SH-SY5Y (cell line): Measurements from ENCODE around the gene GNG14.

Experiments used
- GATA2 ChIP-seq: IDR thresholded peaks from 2 replicates; pipeline ENCODE4 v1.6.1; 2011; ENCODE audit warnings: mild to moderate bottlenecking, low read depth, low read length
- GATA3 ChIP-seq: IDR thresholded peaks from 2 replicates; pipeline ENCODE4 v1.6.1; 2011; ENCODE audit warnings: low read depth, mild to moderate bottlenecking, low read length, moderate library complexity

The GNG14 gene

DNA sequence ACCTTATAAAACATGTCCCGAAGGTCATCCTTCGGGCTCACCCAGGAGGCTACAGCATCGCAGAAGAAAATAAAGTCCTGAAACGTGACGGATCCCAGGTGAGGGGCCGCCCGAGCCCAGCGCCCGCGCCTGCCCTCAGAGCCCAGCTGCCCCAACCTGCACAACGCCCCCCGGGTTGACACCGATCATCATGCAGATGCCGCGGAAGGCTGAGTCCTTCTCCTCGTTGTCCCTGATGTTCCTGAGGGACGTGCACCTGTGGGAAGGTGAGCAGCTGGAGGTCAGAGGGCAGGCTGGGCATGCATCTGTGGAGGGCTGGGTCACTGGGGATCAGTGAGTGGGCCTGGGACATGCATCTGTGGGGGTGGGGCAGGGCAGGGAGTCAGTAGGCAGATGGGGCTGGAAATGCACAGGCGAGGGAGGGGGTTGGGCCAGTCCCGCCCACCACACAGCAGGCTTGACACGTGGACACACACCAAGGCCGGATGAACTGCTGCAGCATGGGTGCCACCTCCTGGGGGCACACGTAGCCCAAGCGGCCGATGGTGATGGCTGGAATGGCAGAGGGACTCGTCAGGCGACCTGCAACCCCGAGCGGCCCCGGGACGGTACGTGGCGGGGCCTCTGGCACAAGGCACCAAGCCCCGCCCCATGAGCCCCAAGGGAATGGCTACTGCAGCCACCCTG, 13.9 kb downstream of the GNG14 start:
- no peak for TF ChIP-seq GATA2
- TF ChIP-seq GATA3, result no peak

DNA sequence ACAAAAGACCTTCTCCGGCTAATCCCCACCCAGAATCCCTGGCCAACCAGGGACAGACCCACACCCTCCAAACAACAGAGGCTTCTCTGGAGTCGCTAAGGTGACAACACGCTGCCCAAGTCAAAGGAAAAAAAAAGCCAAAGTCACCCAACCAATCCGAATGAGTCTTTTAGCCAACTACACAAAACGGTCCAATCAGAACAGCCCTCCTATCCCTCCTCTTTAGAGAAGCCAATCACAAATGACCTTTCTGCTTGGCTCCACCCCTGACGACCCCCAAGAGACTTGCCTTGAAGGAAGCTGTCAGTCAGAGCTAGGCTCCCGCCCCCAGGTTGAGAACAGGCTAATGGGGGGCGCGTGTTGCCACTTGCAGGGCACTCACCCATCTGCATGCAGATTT, 15.2 kb downstream of the GNG14 start:
- TF ChIP-seq GATA3 (no peak), GATA2 (no peak)

GRCh38 chr19:12705169-12705568, 17.4 kb downstream of the GNG14 start:
- TF ChIP-seq GATA2, result no peak

DNA sequence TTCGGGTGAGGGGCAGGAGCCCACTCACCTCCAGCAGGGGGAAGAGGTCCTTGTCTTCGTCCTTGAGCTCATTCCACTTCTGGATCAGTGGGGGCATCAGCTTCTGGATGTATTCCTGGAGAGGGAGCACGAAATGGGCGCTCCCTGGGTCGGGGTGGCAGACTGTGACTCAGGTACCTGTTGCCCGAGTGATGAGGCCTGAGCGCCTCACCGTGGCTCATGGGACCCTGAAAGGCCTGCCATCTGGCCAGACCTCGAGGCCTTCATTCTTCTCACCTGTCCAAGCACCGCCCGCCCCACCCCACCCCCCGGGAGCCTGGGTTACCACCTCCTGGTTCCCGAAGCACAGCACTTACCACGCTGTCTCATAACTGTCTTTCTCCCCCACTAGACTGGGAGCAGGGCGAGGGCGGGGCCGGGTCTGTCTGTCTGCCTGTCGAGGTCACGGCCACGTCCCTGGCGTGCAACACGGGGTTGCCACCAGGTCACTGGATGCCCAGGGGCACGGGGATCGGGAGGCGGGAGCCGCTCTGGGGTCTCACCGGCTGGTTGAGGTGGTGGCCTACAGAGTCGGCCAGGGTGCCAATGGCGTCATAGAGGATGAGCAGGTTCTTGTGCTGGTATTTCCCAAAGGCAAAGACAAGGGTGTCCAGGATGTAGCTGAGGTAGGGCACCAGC, 18.0 kb downstream of the GNG14 start:
- TF ChIP-seq GATA2 (no peak), GATA3 (no peak)

GRCh38 chr19:12706332-12706718, 18.5 kb downstream of the GNG14 start:
- TF ChIP-seq GATA2 (no peak), GATA3 (no peak)

- TF ChIP-seq GATA2, result no peak
- TF ChIP-seq GATA3, result no peak
Observed at GRCh38 chr19:12708641-12709040, 20.8 kb downstream of the GNG14 start.

DNA sequence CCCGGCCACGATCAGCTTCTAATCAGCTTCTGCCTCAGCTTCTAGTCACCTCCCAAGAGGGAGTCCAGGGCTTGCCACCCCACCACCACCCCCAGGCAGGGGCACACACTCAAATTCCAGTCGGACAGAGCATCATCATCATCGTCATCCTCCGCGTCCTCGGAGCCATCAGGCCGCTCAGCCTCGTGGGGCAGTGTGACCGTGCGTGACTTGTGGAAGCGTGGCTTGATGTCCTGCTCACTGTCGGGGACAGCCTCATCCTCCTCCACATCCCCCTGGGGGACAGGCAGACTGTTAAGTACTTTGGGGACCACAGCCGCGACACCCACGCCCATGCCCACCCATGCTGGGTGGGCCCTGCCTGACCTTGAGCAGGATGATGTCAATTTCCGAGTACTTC, 23.4 kb downstream of the GNG14 start:
- TF ChIP-seq GATA3 (no peak), GATA2 (no peak)

DNA sequence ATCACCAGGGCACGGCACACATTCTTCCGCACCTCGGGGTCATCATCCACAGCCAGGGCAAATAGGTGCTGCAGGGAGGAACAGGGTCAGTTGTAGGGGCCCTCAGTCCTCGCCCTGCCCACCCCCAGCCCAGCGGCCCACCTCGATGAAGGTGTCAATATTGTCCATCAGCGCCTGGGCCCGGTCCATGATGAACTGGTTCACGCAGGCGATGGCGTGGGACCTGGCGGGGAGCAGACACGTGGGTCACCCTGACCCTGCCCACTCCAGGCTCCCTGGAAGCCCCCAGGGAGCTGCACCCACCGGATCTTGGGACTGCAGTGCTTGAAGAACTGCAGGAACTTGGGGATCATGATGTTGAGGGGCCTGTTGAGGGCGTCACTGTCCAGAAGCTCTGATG, 27.3 kb downstream of the GNG14 start:
- no peak for TF ChIP-seq GATA3
- TF ChIP-seq GATA2, result no peak

DNA sequence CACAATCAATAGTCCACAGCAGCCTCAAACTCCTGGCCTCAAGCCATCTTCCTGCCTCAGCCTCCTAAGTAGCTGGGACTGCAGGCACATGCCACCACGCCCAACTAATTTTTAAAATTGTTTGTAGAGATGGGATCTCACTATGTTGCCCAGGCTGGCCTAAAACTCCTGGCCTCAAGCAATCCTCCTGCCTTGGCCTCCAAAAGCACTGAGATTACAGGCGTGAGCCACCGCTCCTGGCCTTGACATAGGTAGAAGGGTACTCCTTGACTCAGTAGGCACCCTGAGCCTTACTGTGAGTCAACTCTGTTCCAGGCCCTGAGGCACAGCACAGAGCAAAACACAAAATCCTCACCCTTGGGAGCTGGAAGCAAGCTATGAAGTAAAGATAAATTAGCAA, 28.1 kb downstream of the GNG14 start:
- TF ChIP-seq GATA3 (no peak), GATA2 (no peak)

DNA sequence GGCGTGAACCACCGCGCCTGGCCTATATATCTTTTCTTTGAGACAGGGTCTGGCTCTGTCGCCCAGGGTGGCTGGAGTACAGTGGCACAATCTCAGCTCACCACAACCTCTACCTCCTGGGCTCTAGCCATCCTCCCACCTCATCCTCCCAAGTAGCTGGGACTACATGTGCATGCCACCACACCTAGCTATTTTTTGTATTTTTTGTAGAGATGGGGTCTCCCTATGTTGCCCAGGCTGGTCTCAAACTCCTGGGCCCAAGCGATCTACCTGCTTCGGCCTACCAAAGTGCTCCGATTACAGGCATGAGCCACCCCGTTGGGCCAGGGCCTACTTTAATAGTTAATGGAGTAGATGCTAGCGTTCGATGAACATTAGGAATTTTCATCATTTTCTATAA, 32.5 kb downstream of the GNG14 start:
- no peak for TF ChIP-seq GATA3

DNA sequence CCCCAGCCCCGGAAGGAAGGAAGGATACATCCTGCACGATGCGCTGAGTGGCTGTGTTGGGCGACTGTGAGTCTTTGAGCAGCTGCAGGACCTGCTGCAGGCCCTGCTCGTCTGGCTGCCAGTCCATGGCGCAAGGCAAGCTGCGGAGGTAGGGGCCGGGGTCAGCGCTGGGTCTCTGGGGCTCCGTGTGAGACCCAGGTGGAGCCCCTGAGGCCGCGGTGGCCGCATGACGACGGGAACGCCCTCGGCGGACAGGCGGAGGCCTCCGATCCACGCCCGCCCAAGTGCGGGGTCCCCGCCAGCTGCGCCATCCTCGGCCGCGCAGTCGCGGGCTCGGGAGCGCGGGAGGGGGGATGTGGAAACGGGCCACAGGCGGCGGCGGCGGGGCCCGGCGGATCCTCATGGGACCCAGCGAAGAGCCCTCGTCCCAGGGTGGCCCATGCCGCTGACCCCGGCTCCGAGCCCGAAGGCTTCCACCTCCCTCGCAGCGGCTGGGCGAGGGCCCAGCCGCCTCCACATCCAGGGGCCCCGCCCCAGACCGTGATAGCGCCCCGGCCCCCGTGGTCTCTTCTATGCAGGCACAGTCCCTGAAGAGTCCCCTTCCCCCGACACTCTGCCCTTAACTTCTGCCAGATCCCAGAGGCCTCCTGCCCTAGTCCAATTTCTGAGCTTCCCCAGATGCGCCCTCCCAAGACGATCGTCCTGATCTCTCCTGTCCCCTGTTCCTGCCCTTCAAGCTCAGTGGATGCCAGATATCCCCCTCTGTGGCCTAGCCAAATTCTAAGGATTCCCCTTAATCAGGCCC, 33.3 kb downstream of the GNG14 start:
- TF ChIP-seq GATA2 (no peak), GATA3 (no peak)

DNA sequence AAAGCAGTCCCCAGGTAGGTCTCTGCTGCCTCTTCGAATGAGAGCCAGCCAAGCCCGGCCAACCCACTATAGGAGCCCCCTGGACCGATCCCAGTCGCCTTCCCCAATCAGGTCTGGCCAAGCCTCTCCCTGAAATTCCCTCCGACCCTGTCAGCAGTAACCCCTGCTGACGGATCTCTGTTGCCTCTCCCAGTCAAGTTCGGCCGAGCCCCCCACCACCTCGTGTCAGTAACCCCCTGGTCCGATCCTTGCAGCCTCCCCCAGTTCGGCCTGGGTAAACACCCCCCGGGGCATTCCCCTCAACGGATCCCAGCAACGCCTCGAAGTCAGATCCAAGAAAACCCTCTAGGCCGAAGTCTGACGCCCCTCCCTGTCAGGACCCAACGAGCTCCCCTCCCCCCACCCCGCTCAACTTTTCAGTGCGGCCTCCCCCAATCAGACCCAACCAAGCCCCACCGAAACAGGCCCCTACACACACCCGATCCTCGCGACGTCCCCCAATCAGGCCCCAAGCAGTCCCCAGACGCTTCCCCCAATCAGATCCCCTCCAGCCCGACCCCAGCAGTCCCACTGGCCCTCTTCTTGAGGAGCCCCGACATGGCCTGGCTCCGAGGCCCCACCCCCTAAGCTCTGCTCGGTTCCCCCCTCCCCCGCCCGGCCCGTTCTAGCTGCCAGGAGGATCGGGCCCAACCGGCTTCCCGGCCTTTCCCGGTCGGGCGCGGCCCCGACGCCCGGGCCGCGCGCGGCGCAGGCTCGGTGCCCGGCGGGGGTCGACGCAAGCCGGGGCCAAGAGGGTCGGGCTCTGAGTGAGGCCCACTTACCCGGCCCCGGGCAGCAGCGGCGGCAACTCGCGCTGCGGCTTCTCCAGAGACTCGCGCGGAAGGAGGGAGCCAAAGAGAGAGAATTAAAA, 34.1 kb downstream of the GNG14 start:
- TF ChIP-seq GATA3 (no peak), GATA2 (no peak)

- TF ChIP-seq GATA3 (no peak), GATA2 (no peak)
Observed at GRCh38 chr19:12722566-12723380, 35.0 kb downstream of the GNG14 start.
